Ectodermal cell (in vitro differentiated cells): Measurements from ENCODE around the gene NELFA.

ENCODE experiments used
- H3K27ac ChIP-seq: 2 replicates; pipeline ENCODE4 v1.7.0; 2013; ENCODE audit warnings: mild to moderate bottlenecking, low read depth, low read length; ENCODE audit not compliant: insufficient read depth, poor library complexity, severe bottlenecking
- H3K27me3 ChIP-seq: 2 replicates; pipeline ENCODE4 v1.7.0; 2013; ENCODE audit warnings: mild to moderate bottlenecking, low read length; ENCODE audit not compliant: insufficient read depth, control insufficient read depth, poor library complexity, severe bottlenecking
- H3K36me3 ChIP-seq: one replicate; pipeline ENCODE4 v1.7.0; 2013; ENCODE audit warnings: low read length; ENCODE audit not compliant: control insufficient read depth, insufficient read depth
- H3K4me1 ChIP-seq: one replicate; pipeline ENCODE4 v1.7.0; 2013; ENCODE audit warnings: low read length; ENCODE audit not compliant: control insufficient read depth, insufficient read depth
- H3K4me3 ChIP-seq: 2 replicates; pipeline ENCODE4 v1.7.0; 2013; ENCODE audit warnings: low read depth, low read length, control low read depth; ENCODE audit not compliant: insufficient read depth
- H3K9me3 ChIP-seq: 2 replicates; pipeline ENCODE4 v1.7.0; 2013; ENCODE audit warnings: mild to moderate bottlenecking, low read length, moderate library complexity; ENCODE audit not compliant: control insufficient read depth
- WGBS, 2 experiments: methylation state at CpG; one replicate each; pipeline ENCODE4 v1.1.7; 2013; ENCODE audit warnings: missing lambda C conversion rate in 2 of 2; 5-methylcytosine and 5-hydroxymethylcytosine counted together

NELFA gene

DNA sequence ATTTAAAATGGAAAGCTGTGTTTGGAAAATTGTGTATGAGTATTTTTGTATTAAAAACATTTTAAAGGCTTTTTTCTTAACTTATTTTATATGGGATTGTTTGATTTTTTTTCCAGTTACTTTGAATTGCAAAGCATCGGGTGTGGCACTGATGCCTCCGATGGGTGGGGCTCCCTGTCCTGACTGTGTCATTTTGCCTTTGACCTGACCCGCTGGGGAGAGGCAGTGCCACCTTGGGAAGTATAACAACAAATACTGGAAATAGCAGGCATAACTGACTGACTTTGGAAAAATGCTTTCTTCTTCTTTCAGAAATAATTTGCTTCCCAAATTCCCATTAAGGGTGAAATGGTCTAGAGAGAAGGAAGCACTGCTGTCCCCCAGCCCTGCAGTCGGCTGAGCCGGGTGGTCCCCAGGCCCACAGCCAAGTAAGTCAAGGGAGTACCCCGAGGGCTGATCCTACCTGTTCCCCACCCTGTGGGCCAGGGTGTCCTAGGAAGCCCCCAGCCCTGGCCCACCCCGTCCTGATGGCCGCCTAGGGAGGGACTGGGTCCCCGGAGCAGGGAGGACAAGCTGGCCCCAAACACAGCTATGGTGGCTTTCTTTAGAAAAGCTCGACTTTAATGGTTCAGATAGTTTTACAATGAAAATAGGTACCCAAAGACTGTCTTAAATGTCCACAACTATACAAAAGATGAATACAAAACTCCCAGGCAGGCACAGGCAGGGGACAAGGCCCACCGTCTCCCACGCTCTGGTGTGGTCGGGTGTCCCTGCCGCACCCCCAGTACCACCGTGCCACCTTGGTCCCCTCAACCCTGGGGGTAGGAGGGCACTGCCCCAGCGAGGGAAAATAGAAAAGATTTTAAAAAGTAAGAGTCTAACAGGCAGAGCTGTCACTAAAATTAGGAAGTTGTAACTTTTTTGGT, 26.4 kb downstream of the NELFA start:
- Histone ChIP-seq H3K9me3 (no peaks in the 10 kb centered on the region), H3K27ac (no peak overlapping the region), H3K4me1 (no peaks in the 10 kb centered on the region), H3K27me3 (no peaks in the 10 kb centered on the region), H3K36me3 (peaks cover 57% of the 10 kb centered on the region), H3K4me3 (no peak overlapping the region)
- 96% methylated on average over 15 to 16 of the region's 16 CpGs for whole genome bisulfite sequencing, 2 experiments

DNA sequence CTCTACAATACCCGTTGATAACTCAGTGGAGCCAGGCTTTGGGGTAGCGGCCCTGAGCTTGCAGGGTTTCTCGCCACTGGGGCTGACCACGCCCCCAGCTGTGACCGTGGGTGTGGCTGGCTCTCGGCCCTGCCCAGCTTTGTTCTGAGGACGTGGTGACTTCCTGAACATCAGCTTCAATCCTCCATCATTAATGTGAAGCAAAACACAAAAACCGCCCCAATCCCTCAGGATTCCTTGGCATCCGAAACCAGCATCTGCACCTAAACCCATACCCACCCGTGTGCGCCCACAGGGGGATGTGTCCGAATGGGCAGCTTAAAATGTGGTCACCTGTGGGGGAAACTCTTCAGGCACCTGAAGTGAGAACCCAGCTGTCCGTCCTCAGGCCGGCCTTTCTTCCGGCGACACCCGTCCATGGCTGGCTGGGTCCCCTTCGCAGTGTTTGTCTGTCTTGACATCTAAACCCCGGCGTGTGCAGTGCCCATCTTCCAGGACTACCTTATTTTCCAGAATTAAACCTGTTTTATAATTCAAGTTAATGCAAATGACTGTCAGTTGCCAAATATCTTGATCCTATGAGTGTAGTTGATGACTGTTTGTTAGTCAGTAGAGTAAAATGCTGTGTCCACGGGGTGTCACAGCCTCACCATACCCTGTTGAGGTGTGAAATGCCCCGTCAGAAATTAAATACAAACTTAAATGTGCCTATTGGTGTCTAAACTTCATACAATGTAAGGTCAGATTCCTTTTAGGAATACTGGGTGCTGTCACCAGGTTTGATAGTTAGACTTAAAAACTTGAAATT, 27.3 kb downstream of the NELFA start:
- peaks cover 58% of the 10 kb centered on the region for H3K36me3 ChIP-seq
- no peaks in the 10 kb centered on the region for H3K9me3 ChIP-seq
- WGBS, 2 experiments: 87 to 89% methylated on average over 22 of the region's 22 CpGs

DNA sequence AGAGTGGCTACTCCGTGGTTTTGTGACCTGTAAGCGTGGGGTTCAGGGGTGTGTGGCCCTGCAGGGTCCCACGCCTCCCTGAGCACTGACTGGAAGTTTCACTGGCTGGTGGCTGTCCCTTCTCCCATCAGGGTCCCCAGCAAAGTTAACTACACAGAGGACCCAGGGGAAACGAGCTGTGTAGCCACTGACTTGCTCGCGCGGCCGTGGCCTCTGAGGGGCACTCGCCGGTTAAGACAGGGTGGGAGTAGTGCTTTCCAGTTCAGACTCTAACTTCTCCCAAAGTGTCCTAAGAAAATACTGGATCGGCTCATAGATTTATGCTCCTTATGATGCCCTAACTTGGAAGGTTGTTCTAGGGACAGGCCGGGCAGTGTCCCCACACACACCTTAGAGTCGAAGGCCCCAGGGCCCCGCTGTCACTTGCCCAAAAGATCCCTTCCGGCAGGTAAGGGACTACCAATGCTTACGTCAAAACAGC, 28.2 kb downstream of the NELFA start:
- Histone ChIP-seq H3K4me3 (no peak overlapping the region), H3K4me1 (no peaks in the 10 kb centered on the region), H3K27me3 (no peaks in the 10 kb centered on the region), H3K9me3 (no peaks in the 10 kb centered on the region), H3K27ac (no peak overlapping the region), H3K36me3 (peaks cover 65% of the 10 kb centered on the region)
- WGBS, 2 experiments: 95 to 96% methylated on average over 16 of the region's 16 CpGs

More for the DNA sequence above, 27.3 kb downstream of the NELFA start:
- H3K27me3 ChIP-seq: no peaks in the 10 kb centered on the region
- H3K27ac ChIP-seq: no peak overlapping the region
- no peak overlapping the region for H3K4me3 ChIP-seq
- no peaks in the 10 kb centered on the region for H3K4me1 ChIP-seq

DNA sequence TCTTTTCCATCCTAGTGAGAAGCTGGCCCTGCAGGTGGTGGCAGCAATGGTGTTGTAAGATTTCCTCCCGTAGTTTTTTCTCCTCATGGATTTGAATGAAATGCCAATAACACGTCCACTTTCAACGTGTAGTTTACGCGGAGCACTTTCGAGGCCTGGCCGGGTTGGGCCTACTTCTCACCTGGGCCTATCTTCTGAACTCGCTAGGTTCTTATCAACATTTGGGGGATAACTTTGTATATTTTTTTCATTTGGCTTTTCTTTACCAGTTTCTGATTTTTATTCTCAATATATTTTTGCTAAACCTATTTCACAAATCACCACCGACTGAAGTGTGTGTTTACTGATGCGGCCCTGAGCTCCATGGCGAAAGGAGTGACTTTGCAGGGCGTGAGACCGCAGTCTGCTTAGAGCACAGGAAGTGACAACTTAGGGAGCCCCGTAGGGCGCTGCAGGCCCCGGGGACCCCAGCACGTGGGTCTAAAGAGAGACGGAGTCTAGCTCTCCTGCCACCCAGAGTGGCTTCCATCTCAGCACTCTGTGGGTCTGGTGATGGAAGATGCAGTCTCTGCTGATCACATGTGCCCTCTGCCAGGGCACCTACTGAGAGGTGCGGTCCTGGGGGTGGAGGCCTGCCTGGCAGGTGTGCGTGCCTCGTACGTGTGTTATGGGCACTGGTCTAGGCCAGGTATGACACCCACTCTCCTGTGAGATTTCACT, 29.1 kb downstream of the NELFA start:
- WGBS, 2 experiments: 96 to 97% methylated on average over 22 of the region's 22 CpGs
- Histone ChIP-seq H3K9me3 (no peaks in the 10 kb centered on the region), H3K27ac (no peak overlapping the region), H3K4me1 (no peaks in the 10 kb centered on the region), H3K27me3 (no peaks in the 10 kb centered on the region), H3K4me3 (no peak overlapping the region), H3K36me3 (peaks cover 74% of the 10 kb centered on the region)

DNA sequence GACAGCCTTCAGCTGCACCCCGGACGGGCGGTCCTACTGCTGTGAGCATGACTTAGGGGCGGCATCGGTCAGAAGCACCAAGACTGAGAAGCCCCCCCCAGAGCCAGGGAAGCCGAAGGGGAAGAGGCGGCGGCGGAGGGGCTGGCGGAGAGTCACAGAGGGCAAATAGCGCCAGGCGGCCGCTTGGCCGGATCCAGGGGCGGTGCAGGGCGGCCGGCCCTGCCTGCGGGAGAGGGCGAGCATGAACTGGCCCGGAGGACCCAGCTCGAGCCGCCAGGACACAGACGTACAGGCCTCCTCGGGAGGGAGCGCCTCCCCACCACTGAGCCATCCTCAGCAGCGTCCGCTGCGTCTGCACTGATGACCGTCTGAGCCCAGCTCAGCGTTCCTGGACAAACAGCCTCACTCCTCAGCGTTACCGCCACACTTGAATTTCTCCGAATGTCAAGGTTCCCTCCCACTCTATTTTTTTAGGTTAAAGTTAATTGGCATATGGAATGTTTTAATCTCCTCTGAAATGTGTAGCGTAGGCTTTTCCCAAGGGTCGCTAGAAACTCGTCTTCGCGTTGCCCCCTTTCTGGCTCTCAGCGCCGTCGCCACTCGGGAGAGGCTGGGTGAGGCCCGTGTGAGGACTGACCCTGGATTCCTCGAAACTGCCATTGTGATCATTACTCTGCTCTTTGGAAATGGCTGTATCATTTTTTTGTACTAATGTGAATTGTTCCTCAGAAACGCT, 29.9 kb downstream of the NELFA start:
- no peaks in the 10 kb centered on the region for H3K4me1 ChIP-seq
- H3K36me3 ChIP-seq: peaks cover 73% of the 10 kb centered on the region
- H3K27me3 ChIP-seq: no peaks in the 10 kb centered on the region
- 96 to 97% methylated on average over 45 of the region's 45 CpGs for WGBS, 2 experiments
- no peaks in the 10 kb centered on the region for H3K9me3 ChIP-seq
- no peak overlapping the region for H3K4me3 ChIP-seq
- H3K27ac ChIP-seq: no peak overlapping the region

DNA sequence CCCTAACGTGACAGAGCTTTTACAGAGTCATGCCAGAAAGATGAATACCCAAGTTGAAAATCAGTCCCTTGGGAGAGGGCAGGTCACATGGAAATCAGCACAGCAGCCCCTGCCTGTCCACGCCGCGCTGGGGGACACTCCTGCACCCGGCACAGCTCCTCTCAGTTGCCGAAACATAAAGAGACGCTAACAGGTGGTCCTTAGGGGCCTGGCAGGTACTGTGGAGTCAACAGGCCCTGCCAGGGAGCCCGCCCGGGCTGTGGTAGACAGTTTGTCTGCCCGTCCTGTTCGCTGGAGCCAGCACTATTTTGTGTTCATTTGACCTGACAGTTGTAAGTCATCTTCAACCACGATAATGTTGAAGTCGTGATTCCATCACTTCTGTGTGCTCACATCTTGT, 30.5 kb downstream of the NELFA start:
- Histone ChIP-seq H3K27ac (no peak overlapping the region), H3K36me3 (peaks cover 76% of the 10 kb centered on the region), H3K27me3 (no peaks in the 10 kb centered on the region), H3K4me1 (no peaks in the 10 kb centered on the region), H3K9me3 (no peaks in the 10 kb centered on the region), H3K4me3 (no peak overlapping the region)
- 95 to 97% methylated on average over 13 of the region's 13 CpGs for WGBS, 2 experiments

DNA sequence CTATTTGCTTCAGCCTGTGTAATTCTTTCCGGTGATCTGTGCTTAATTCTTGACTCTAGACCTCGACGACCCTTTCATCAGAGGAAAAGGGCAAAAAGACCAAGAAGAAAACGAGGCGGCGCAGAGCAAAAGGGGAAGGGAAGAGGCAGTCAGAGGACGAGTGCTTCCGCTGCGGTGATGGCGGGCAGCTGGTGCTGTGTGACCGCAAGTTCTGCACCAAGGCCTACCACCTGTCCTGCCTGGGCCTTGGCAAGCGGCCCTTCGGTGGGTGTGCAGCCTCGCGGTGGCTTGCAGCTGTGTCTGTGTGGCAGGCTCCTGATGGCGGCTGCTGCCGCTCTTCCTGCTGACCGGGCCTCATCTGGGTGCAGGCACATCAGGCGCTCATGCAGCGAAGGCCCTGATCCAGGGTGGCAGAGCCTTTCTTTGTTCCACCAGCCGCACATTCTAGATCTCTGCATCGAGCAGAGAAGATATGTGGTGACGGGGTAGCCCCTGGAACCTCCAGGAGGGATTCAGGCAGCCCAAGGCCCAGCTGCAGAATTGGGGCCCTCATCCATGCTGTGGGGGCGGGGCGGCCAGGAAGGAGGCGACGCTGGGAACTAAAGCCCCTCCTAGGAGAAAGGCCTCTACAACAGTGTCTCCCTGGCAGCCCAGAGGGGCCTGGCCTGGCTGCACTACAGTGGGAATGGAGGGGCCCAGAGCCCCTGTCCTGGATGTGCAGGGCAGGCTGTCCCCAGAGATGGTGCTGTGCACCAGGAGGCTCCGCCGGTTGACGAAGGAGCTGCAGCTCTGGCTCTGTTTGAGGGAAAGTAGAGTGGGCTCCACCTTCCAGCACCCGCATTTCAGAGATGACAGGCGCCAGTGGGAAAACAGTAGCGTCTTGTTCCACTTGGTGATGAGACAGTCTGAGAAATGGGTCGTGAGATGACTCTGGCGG, 32.1 kb downstream of the NELFA start:
- Histone ChIP-seq H3K27ac (no peak overlapping the region), H3K36me3 (peaks cover 83% of the 10 kb centered on the region), H3K27me3 (no peaks in the 10 kb centered on the region), H3K9me3 (no peaks in the 10 kb centered on the region), H3K4me3 (no peak overlapping the region), H3K4me1 (no peaks in the 10 kb centered on the region)
- WGBS, 2 experiments: 96 to 97% methylated on average over 35 of the region's 35 CpGs

DNA sequence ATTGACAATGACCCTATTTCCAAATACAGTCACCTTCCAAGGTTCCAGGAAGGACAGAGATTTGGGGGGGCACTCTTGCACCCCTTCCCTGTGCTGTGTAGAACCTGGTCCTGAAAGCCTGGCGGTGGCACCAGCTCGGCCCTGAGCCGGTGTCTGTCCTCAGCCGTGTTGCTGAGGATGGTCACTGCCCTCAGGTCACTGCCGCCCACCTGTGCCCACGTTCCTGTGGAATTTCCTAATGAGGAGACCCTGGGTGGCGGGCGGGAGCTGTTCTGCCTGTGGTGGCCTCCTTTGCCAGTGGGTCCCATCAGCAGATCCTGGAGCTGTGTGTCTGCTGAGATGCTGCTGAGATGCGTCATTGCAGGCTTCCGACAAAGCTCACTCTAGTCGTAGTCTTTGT, 32.9 kb downstream of the NELFA start:
- Histone ChIP-seq H3K4me3 (no peak overlapping the region), H3K27me3 (no peaks in the 10 kb centered on the region), H3K27ac (no peak overlapping the region), H3K4me1 (no peaks in the 10 kb centered on the region), H3K36me3 (peaks cover 76% of the 10 kb centered on the region), H3K9me3 (no peaks in the 10 kb centered on the region)
- 96 to 97% methylated on average over 11 of the region's 11 CpGs for WGBS, 2 experiments

DNA sequence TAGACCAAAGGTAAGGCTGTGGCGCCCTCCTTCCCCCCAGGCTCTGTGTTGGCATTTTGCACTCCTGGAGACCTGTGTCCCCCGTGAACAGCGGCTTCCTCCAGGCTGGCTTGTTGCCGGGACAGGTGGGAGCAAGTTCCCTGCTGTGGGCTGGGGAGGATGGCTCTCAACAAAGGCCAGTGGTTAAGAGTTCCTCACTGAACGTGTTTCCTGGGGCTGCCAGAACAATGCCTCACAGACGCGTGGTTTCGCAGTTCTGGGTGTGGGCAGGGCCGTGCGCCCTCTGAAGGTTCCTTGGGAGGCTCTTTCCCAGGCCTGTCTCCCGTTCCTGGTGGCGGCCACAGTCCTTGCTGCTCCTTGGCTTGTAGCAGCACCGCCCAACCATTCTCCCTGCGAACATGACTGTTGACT, 33.4 kb downstream of the NELFA start:
- WGBS, 2 experiments: 92 to 94% methylated on average over 14 of the region's 14 CpGs
- Histone ChIP-seq H3K36me3 (peaks cover 74% of the 10 kb centered on the region), H3K27ac (no peak overlapping the region), H3K27me3 (no peaks in the 10 kb centered on the region), H3K4me3 (no peak overlapping the region), H3K4me1 (no peaks in the 10 kb centered on the region), H3K9me3 (no peaks in the 10 kb centered on the region)
